Caki2 (cell line): ENCODE measurements around the gene ALOXE3. TPM values are rescaled to one million over a fixed set of nuclear protein-coding genes. Genes with fewer than 3 reads are reported as not detected.

Experiments
- DNase-seq: peaks from one replicate; pipeline ENCODE4 v3.0.0-alpha.2; 2015; ENCODE audit warnings: low read depth
- in situ Hi-C: cut with HindIII; loops from 2 replicates; pipeline ENCODE4 v1.10.0; 2016; ENCODE audit warnings: low sequenced_read_pairs, low pct_unique_long_range_greater_than_20kb, mixed read lengths
- total RNA-seq: library from RNA; depleted of rRNA; stranded (reverse); fragments of >200 nt; shearing (Covaris generic); gene quantifications from 2 replicates; pipeline ENCODE4 v1.2.3, GENCODE V29; 2014; ENCODE audit warnings: low replicate concordance

The ALOXE3 gene
- total RNA-seq, 1 experiment from 2014 or later = not detected

DNA sequence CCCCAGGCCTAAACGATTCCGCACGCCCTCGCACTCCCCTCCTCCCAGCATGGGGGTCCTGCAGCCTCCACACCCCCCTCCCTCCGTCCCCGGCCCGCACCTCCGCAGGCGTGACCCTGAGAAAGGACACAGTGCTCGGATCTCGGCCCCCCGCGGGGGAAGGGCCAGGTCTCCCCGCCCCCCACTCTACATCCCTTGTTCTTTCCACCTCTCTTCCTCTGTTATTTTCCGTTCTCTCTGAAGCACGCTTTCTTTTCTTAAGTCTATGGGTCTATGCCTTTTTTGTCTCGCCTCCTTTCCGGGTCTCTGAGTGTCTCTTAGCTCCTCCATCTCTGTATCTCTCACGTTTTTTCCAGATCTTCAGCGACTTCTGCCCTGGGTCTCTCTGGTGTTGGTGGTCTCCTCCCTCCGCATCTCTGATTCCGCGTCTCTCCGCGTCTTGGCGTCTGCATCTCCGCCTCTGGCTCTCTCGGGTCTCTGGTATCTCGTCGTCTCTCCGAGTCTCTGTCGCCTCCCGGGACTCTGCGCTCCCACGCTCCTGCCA, 7.7 kb upstream of the ALOXE3 start:
- DNase-seq = peak; percentile 55
- in situ Hi-C loops = no loop called here

DNA sequence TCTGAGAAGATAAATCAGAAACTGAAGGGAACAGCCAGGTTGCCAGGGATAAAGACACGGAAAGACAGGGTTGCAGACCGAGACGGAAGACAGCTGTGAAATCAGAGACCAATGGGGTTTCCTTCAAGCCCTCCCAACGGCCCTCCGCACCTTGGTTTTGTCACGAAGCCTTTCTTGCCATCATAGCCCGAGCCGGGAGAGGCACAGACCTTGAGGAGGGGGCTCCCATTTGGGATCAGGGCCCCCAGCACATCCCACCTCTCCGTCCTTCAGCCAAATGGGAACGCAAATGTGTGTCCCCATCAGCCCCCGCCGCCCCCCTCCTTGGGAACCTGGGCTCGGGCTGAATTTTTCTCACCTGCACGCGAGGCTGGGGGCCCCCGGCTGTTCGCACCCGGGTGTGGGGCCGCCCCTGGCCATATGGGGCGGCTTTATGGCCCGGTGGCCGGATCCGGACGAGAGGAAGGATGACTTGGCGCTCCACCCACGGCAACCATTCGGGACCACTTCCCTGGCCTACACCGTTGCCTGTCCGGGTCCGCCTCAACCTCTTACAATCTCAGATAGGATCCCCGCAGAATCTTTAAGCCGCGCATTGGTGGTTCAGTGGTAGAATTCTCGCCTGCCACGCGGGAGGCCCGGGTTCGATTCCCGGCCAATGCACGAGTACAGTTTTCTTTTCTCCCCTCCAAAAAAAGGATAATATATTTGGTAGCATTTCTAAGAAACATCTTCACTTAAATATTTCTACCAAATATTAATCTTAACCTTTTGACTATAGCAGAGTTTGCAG, 7.0 kb upstream of the ALOXE3 start:
- DNase-seq = peak; percentile 64
- in situ Hi-C loops = no loop called here

GRCh38 chr17:8124350-8125153, 6.2 kb upstream of the ALOXE3 start:
- peak; percentile 26 for DNase-seq
- in situ Hi-C loops = no loop called here

- in situ Hi-C loops = no loop called here
- peak; percentile 32 for DNase-seq
Measured at GRCh38 chr17:8123695-8124349, 5.5 kb upstream of the ALOXE3 start, which contains the start of gene HES7. TSS of gene HES7 (minus strand) at chr17:8124106. CDS start at chr17:8124084, 22 bp downstream.

DNA sequence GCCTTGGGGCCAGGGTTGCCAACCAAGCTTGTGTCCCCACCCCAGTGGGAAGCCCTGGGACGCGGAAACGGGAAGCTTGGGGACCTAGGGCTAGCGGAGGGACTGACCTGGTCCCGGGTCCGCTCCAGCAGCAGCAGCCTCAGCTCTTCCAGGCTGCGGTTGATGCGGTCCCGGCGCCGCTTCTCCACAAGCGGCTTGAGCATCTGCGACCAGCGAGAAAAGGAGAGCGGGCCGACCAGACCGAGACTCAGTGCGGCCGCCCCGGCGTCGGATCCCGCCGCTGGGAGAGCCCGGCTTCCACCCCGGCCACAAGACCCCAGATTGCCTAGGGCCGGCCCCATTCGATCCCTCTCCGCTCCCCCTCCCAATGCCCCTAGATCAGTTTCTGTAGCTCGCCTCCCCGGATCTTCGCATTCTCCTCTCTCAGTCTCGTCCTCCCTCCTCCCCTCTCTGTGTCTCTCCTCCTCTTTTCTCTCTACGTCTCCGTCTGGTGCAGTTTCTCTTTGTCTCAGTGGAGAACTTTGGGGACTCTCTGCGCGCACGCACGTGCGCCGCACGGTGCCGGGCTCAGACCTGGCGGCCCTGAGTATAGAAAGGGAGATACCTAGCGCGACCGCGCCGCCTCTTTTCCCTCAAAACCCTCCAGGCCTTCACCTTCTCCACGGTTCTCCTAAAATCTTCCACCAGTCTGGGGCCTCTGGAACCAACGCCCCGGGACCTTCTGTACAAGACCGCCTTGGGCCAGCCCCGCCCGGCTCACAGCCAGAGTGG, 4.8 kb upstream of the ALOXE3 start:
- in situ Hi-C loops = no loop called here

DNA sequence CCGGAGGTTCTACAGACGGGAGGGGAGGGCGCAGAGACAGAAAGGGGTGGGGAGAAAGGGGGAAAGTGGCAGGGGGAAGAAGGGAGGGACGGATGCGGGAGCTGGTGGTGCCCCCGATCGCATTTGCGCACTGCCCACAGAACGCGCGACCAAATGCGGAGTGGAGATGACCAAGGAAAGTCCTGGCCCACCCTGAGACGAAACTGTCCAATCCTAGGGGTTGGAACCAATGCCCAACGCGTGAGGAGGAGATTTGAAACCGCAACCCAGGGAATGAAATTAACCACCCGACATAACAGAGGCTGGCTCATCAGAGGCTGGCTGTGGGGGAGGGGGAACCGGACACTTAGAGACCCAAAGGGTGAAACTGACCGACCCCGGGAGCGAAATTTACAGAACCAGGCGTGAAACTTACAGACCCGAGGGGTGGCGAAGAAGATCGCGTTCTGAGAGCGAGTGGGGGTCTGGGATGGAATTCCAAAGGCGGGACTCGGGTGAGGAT, 4.2 kb upstream of the ALOXE3 start:
- in situ Hi-C loops = no loop called here
- peak; percentile 45 for DNase-seq

More for the DNA sequence above, 4.8 kb upstream of the ALOXE3 start:
- DNase-seq = peak; percentile 24

DNA sequence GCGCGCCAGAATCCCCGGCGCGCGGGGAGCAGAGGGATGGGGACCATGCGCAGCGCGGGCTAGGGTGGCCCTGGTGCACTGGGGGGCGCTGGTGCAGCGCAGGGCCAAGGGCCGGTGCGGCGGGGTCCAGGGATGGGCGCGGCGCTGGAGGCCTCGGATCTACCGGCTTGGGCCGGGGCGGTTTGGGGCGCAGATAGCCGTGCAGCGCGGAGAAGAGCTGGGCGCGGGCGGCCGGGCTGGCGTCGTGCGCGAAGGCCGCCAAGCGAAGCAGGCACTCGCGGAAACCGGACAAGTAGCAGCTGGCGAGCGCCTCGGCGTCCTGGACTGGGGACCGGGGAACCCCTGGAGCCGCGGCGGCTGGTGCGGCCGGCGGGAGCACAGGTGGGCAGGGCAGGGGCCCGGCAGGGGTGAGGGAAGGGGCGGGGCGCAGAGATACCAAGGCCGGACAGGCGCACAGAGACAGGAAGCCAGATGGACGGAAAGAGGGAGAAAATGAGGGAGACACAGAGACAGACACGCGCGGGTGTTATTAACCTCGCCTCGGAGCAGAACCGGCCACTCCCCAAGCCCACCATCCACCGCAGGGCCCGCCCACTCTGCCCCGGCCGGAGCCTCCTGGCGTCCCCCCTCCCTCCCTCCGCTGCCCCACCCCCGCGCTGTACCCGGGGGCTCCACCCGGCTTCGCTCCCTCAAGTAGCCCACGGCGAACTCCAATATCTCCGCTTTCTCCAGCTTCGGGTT, 3.5 kb upstream of the ALOXE3 start:
- in situ Hi-C loops = no loop called here
- peak; percentile 74 for DNase-seq

DNA sequence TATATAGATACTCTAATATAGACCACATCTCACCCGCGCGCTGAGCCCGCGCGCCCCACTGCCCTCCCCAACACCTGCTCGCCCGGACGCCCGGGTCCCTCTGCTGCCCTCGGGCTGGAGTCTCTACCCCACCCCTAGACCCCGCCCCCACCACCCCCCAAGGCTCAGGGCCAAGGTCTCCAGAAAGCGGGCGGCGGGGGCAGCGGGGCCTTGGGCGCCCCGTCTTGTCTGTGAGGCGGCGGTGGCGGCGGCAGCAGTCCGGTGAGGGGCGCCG, 3.0 kb upstream of the ALOXE3 start:
- DNase-seq = no peak
- in situ Hi-C loops = no loop called here

- DNase-seq = peak; percentile 83
- in situ Hi-C loops = no loop called here
Measured at GRCh38 chr17:8120520-8121406, 2.4 kb upstream of the ALOXE3 start.

GRCh38 chr17:8119581-8120519, 1.5 kb upstream of the ALOXE3 start:
- peak; percentile 89 for DNase-seq
- in situ Hi-C loops = no loop called here

- DNase-seq = peak; percentile 73
- in situ Hi-C loops = no loop called here
Measured at GRCh38 chr17:8118769-8119580, 661 bp upstream of the ALOXE3 start.

- in situ Hi-C loops = no loop called here
Measured at GRCh38 chr17:8117367-8117979, 841 bp downstream of the ALOXE3 start.

GRCh38 chr17:8116776-8117175, 1.5 kb downstream of the ALOXE3 start:
- in situ Hi-C loops = no loop called here
- no peak for DNase-seq

More at GRCh38 chr17:8117367-8117979, 841 bp downstream of the ALOXE3 start:
- DNase-seq = no peak

DNA sequence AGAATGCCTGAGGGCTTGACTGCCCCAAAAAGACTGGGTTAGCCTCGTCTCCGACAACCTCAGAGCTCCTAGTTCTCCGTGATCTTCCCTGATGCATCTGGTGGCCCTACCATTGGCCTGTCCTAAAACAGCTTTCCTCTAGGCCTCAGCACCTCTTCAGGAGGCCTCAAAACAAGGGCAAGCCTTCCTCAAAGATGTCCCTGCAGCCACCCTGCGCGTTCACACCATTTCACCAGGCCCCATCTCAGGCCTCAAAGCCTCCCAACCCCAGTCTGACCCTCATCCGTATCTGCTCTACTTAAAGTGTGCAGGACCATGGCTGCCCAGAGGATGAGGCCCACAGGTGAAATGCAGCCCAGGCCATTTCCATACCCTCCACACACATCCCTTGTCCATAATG, 7.4 kb downstream of the ALOXE3 start:
- no peak for DNase-seq
- in situ Hi-C loops = no loop called here
